ENCODE measurements around the gene ADGRE1.

The ADGRE1 gene

GRCh38 chr19:6877766-6878165, 9.6 kb upstream of the ADGRE1 start:
- no peak for DNase-seq (ENCODE audit: low read depth, low spot score)

- no peak for DNase-seq (ENCODE audit: low read depth, low spot score)
These were observed 992 bp upstream of the ADGRE1 start for GRCh38 chr19:6886277-6886897.

DNA sequence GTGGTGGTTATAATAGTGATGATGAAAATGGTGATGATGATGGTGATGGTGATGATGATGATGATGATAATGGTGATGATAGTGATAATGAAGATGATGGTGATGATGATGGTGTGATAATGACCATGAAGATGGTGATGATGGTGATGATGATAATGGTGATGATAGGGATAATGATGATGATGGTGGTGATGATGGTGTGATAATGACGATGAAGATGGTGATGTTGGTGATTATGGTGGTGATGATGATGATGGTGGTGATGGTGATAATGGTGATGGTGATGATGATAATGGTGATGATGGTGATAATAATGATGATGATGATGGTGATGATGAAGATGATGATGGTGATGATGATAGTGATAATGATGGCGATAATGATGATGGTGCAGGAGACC, 1.6 kb downstream of the ADGRE1 start:
- no peak for DNase-seq (ENCODE audit: low read depth, low spot score)

DNA sequence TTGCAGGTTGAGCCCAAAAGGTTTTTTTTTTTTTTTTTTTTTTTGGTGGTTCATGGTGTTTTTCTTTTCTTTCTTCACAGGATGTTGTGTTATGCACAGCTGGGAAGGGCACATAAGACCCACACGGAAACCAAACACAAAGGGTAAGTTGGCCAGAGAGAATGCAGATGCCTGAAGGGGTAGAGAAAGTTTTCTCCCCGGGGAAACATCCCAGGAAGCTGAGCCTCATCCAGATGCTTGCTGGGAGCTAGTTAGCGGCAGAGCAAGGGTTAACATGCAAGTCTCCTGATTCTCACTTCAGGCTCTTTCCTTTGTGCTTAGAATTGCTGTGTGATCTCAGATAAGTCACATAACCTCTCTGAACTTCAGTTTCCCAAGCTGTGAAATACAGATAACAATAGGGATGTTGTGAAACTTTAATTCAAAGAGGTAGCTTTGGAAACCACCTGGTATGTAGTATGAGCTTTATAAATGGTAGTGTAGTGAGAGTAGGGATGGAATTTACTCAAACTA, 3.1 kb downstream of the ADGRE1 start:
- DNase-seq (ENCODE audit: low read depth, low spot score): no peak

GRCh38 chr19:6890938-6891337, 3.6 kb downstream of the ADGRE1 start:
- DNase-seq (ENCODE audit: low read depth, low spot score): no peak

GRCh38 chr19:6891761-6892385, 4.5 kb downstream of the ADGRE1 start:
- DNase-seq (ENCODE audit: low read depth, low spot score): no peak

DNA sequence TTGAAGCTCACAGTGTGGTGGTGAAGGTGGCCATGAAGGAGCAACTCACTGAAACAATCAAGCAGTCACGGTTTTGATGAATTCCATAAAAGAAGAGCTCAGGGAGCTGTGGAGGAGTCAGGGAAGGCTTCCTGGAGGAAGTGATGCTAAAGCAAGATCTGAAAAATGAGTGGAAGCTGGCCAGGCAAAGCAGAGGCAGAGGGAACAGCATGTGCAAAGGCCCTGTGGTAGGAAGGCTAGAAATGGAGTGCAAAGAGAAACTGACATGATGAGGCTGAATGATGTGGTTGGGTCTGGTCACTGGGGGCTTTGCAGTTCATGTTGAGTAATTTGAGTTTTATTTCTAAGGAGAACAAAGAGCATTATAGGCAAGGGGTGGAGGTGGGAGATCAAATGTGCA, 6.9 kb downstream of the ADGRE1 start:
- DNase-seq (ENCODE audit: low read depth, low spot score): no peak

DNA sequence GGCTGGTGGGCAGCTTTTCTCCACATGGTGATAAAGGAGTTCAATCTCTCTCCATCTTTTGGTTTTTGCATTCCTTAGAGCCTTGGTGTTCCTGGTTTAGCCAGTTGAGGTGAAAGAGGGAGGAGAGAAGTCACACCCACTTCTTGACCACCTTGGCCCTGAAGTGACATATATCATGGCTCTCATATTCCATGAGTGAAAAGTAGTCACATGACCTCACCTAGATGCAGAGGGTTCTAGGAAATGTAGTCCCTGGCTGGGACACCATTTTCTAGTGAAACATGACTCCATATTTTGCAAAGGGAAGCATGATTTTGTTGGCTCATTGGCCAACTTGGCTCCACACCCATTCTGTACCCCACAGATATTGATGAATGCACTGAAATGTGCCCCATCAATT, 16.1 kb downstream of the ADGRE1 start:
- no peak for DNase-seq (ENCODE audit: low read depth, low spot score)

- DNase-seq (ENCODE audit: low read depth, low spot score): no peak
These were observed 19.2 kb downstream of the ADGRE1 start for GRCh38 chr19:6906559-6907060.

- no peak for DNase-seq (ENCODE audit: low read depth, low spot score)
These were observed 24.1 kb downstream of the ADGRE1 start for GRCh38 chr19:6911523-6911922.

- DNase-seq (ENCODE audit: low read depth, low spot score): no peak
These were observed 26.9 kb downstream of the ADGRE1 start for GRCh38 chr19:6914321-6914720.

- no peak for DNase-seq (ENCODE audit: low read depth, low spot score)
These were observed 29.6 kb downstream of the ADGRE1 start for GRCh38 chr19:6916952-6917351.

- DNase-seq (ENCODE audit: low read depth, low spot score): no peak
These were observed 38.0 kb downstream of the ADGRE1 start for GRCh38 chr19:6925386-6925785.

DNA sequence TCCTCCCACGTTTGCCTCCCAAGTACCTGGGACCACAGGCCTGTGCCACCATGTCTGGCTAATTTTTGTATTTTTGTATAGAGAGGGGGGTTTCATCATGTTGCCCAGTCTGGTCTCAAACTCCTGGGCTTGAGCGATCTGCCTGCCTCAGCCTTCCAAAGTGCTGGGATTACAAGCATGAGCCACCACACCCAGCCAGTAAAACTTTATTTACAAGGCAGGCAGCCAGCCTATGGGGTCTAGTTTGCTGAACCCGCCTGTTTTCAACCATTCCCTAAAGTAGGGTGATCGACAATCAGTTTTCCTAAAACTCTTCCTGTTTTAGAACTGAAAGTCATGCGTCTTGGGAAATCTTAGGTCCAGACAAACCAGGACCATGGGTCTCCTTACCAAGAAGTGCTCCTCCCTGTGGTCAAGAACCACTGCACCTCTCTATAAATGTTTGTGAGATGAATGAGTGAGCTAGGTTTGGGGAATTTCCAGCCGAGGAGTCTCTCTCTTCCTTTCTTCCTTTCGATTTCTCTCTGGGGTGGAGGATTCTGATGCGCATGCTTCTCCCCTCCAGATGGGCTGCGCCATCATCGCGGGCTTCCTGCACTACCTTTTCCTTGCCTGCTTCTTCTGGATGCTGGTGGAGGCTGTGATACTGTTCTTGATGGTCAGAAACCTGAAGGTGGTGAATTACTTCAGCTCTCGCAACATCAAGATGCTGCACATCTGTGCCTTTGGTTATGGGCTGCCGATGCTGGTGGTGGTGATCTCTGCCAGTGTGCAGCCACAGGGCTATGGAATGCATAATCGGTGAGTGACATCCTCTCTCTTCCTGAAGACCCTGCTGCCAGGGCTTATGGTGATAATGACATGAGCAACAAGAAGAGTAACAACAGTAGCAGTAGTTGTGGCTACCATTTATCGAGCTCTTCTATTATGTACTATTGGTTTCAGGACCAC, 38.7 kb downstream of the ADGRE1 start:
- no peak for DNase-seq (ENCODE audit: low read depth, low spot score)

DNA sequence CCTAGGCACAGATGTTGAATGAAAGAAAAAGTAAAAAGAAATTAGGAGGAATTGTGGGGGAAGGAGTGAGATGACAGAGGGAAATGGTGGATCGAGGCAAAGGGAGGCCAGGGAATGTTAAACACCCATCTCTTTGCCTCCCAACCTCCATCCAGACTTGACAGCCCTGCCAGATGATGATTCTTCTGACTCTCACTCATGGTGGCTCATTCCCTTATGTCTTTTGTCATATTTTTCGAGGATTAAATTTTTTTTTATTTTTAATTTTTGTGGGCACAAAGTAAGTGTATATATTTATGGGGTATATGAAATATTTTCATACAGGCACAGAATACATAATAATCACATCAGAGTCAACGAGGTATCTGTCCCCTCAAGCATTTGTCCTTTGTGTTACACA, 42.8 kb downstream of the ADGRE1 start:
- DNase-seq (ENCODE audit: low read depth, low spot score): no peak

DNA sequence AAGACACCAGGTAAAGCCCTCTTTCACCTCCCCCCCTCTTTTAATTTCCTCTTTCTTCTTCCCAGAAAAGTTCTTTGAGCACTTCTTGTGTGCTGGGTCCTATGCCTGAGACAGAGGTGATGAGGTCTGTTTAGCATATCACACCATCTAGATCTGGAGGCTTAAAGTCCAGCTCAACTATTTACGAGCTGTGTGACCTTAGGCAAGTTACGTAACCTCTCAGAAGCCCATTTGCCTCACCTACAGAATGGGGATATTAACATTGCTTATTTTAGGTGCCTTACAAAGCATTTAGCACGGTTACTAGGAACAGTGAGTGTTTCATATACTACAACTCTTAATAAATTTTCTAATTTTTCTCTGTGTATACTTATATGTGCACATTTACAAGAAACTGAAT, 47.7 kb downstream of the ADGRE1 start:
- no peak for DNase-seq (ENCODE audit: low read depth, low spot score)

DNA sequence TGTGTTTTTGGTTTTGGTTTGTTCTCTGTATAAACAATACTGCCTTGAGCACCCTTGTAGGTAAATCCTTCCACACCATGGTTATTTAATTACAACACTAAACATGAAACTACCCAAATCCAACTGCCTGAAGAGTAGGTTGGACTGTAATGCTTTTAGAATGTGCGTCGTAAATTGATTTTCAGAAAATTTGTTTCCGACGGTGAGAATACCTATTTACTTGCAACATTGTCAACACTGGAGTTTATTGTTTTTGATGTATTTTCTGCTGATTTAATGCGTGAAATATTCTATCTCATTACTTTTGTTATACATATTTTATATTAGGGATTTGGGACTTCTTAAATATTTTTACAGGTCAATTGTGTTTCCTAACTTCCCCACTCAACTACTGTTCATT, 48.2 kb downstream of the ADGRE1 start:
- no peak for DNase-seq (ENCODE audit: low read depth, low spot score)

- DNase-seq (ENCODE audit: low read depth, low spot score): no peak
These were observed 58.4 kb downstream of the ADGRE1 start for GRCh38 chr19:6945733-6946132.

DNA sequence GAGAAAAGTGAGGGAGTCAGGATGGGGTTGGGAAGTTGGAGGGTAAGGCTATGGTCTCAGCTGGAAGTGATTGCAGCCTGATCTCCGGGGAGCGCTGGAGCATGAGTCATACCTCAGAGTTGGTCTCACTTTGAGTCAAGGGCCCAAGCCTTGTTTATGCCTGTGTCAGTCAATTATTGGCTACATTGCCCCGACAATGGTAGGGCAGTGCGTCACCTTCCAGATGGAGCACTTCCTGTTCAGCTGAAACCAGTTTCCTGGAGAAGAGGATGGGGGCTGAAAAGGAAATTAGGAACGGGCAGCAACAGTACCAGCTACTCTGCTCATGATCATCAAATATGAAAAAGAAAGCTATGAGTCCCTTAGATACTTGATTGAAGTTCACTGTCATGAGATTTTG, 60.4 kb downstream of the ADGRE1 start:
- peak; percentile 35 for DNase-seq (ENCODE audit: low read depth, low spot score)

GRCh38 chr19:6948884-6949283, 61.5 kb downstream of the ADGRE1 start:
- no peak for DNase-seq (ENCODE audit: low read depth, low spot score)

- no peak for DNase-seq (ENCODE audit: low read depth, low spot score)
These were observed 65.6 kb downstream of the ADGRE1 start for GRCh38 chr19:6952956-6953355.

- DNase-seq (ENCODE audit: low read depth, low spot score): no peak
These were observed 67.7 kb downstream of the ADGRE1 start for GRCh38 chr19:6955082-6955481.

All from astrocyte of the hippocampus (primary cell).